GM12892 (cell line): Measurements from ENCODE around the gene ZNF691.

Experiments
- POLR2A ChIP-seq: IDR thresholded peaks from 2 replicates; pipeline ENCODE4 v1.6.1; 2011; ENCODE audit warnings: low read depth, low read length, control low read depth
- TAF1 ChIP-seq: IDR thresholded peaks from 2 replicates; pipeline ENCODE4 v1.6.1; 2011; ENCODE audit warnings: low read depth, mild to moderate bottlenecking, control low read depth, low read length, borderline replicate concordance

DNA sequence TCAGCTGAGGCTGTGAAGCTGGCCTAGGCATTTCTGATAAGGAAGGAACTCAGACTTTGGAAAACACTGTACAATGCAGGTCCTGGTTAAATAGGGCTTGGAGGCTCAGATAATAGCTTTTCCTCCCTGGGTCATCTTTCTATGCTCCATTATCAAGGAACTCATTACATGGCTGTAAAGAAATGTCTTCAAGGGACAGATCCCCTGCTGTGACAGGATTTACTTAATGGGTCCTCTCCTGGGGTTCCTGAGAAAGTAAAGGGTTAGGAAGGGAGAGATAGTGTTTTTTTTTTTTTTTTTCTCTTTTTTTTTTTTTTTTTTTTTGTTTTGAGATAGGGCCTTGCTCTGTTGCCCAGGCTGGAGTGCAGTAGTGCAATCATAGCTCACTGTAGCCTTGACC lies 15.1 kb upstream of the ZNF691 start:
- TF ChIP-seq TAF1 = no peak
- no peak for TF ChIP-seq POLR2A
